ENCODE data around the gene CEL. TPM values are rescaled to one million over a fixed set of nuclear protein-coding genes. Genes with fewer than 3 reads are reported as not detected.

The CEL gene
- total RNA-seq, 6 experiments from 2014 or later, result 0.19 to 0.35 (median 0.26) TPM; not detected in 2

DNA sequence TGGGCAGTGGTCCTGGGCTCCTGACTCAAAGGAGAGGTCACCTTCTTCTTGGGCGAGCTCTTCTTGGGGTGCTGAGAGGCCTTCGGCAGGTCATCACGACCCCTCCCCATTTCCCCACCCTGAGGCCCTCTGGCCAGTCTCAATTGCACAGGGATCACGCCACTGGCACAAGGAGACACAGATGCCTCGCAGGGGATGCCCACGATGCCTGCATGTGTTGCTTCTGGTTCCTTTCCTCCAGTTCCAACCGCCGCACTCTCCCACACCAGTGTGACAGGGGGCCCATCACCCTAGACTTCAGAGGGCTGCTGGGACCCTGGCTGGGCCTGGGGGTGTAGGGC is 1.3 kb downstream of the CEL start:
- TF ChIP-seq POLR2A (IDR thresholded peaks at IDR 0.05), result no peak
- TF ChIP-seq, protein P1, sequence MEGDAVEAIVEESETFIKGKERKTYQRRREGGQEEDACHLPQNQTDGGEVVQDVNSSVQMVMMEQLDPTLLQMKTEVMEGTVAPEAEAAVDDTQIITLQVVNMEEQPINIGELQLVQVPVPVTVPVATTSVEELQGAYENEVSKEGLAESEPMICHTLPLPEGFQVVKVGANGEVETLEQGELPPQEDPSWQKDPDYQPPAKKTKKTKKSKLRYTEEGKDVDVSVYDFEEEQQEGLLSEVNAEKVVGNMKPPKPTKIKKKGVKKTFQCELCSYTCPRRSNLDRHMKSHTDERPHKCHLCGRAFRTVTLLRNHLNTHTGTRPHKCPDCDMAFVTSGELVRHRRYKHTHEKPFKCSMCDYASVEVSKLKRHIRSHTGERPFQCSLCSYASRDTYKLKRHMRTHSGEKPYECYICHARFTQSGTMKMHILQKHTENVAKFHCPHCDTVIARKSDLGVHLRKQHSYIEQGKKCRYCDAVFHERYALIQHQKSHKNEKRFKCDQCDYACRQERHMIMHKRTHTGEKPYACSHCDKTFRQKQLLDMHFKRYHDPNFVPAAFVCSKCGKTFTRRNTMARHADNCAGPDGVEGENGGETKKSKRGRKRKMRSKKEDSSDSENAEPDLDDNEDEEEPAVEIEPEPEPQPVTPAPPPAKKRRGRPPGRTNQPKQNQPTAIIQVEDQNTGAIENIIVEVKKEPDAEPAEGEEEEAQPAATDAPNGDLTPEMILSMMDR (IDR thresholded peaks at IDR 0.05), result no peak
- no peak overlapping the region for H3K4me3 ChIP-seq
- H3K36me3 ChIP-seq, result no peaks in the 10 kb centered on the region
- no peaks in the 10 kb centered on the region for H3K9me3 ChIP-seq
- 71% methylated on average over 4 of the region's 8 CpGs for WGBS (ENCODE audit: insufficient coverage, low coverage, low lambda C conversion rate, missing lambda C conversion rate)
- DNase-seq (no peak), ATAC-seq (no peak)
- H3K4me1 ChIP-seq, result no peaks in the 10 kb centered on the region
- H3K27ac ChIP-seq, result no peak overlapping the region
- intact Hi-C loops (cut with DNase I), result no loop called here
- H3K27me3 ChIP-seq, result no peaks in the 10 kb centered on the region

DNA sequence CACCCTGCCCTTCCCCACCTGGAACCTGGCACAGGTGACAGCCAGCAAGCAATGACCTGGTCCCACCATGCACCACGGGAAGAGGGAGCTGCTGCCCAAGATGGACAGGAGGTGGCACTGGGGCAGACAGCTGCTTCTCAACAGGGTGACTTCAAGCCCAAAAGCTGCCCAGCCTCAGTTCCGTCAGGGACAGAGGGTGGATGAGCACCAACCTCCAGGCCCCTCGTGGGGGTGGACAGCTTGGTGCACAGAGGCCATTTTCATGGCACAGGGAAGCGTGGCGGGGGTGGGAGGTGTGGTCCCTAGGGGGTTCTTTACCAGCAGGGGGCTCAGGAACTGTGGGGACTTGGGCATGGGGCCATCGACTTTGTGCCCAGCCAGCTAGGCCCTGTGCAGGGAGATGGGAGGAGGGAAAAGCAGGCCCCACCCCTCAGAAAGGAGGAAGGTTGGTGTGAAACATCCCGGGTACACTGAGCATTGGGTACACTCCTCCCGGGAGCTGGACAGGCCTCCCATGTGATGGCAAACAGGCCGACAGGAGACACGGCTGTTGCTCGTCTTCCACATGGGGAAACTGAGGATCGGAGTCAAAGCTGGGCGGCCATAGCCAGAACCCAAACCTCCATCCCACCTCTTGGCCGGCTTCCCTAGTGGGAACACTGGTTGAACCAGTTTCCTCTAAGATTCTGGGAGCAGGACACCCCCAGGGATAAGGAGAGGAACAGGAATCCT is 1.9 kb downstream of the CEL start:
- no peak overlapping the region for H3K27ac ChIP-seq
- DNase-seq, result peak in 1 of 3 donors; percentile 48
- ATAC-seq, result no peak
- no peak overlapping the region for H3K4me3 ChIP-seq
- no peaks in the 10 kb centered on the region for H3K4me1 ChIP-seq
- H3K27me3 ChIP-seq, result no peaks in the 10 kb centered on the region
- H3K9me3 ChIP-seq, result no peaks in the 10 kb centered on the region
- no peaks in the 10 kb centered on the region for H3K36me3 ChIP-seq
- intact Hi-C loops (cut with DNase I), result no loop called here
- TF ChIP-seq, protein P1 (IDR thresholded peaks at IDR 0.05), result no peak
- no peak for TF ChIP-seq POLR2A (IDR thresholded peaks at IDR 0.05)
- 93% methylated on average over 3 of the region's 14 CpGs for WGBS (ENCODE audit: insufficient coverage, low coverage, low lambda C conversion rate, missing lambda C conversion rate)

DNA sequence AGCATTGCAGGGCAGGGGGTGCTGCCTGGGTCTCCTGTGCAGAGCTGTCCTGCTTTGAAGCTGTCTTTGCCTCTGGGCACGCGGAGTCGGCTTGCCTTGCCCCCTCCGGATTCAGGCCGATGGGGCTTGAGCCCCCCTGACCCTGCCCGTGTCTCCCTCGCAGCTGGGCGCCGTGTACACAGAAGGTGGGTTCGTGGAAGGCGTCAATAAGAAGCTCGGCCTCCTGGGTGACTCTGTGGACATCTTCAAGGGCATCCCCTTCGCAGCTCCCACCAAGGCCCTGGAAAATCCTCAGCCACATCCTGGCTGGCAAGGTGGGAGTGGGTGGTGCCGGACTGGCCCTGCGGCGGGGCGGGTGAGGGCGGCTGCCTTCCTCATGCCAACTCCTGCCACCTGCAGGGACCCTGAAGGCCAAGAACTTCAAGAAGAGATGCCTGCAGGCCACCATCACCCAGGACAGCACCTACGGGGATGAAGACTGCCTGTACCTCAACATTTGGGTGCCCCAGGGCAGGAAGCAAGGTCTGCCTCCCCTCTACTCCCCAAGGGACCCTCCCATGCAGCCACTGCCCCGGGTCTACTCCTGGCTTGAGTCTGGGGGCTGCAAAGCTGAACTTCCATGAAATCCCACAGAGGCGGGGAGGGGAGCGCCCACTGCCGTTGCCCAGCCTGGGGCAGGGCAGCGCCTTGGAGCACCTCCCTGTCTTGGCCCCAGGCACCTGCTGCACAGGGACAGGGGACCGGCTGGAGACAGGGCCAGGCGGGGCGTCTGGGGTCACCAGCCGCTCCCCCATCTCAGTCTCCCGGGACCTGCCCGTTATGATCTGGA is 2.7 kb downstream of the CEL start:
- 100% methylated on average over 3 of the region's 30 CpGs for WGBS (ENCODE audit: insufficient coverage, low coverage, low lambda C conversion rate, missing lambda C conversion rate)
- ATAC-seq, result no peak
- H3K4me1 ChIP-seq, result no peaks in the 10 kb centered on the region
- no peaks in the 10 kb centered on the region for H3K36me3 ChIP-seq
- H3K27ac ChIP-seq, result no peak overlapping the region
- intact Hi-C loops (cut with DNase I), result no loop called here
- H3K9me3 ChIP-seq, result no peaks in the 10 kb centered on the region
- no peaks in the 10 kb centered on the region for H3K27me3 ChIP-seq
- peak in 1 of 3 donors; percentile 36 for DNase-seq
- no peak overlapping the region for H3K4me3 ChIP-seq
- TF ChIP-seq POLR2A (IDR thresholded peaks at IDR 0.05), result no peak
- TF ChIP-seq, protein P1 (IDR thresholded peaks at IDR 0.05), result no peak

DNA sequence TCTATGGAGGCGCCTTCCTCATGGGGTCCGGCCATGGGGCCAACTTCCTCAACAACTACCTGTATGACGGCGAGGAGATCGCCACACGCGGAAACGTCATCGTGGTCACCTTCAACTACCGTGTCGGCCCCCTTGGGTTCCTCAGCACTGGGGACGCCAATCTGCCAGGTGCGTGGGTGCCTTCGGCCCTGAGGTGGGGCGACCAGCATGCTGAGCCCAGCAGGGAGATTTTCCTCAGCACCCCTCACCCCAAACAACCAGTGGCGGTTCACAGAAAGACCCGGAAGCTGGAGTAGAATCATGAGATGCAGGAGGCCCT is 3.2 kb downstream of the CEL start:
- intact Hi-C loops (cut with DNase I), result no loop called here
- no peak overlapping the region for H3K4me3 ChIP-seq
- no peak overlapping the region for H3K27ac ChIP-seq
- H3K36me3 ChIP-seq, result no peaks in the 10 kb centered on the region
- ATAC-seq (no peak), DNase-seq (no peak)
- no peaks in the 10 kb centered on the region for H3K27me3 ChIP-seq
- TF ChIP-seq, protein P1 (IDR thresholded peaks at IDR 0.05), result no peak
- TF ChIP-seq POLR2A (IDR thresholded peaks at IDR 0.05), result no peak
- no peaks in the 10 kb centered on the region for H3K4me1 ChIP-seq
- no peaks in the 10 kb centered on the region for H3K9me3 ChIP-seq
- WGBS (ENCODE audit: insufficient coverage, low coverage, low lambda C conversion rate, missing lambda C conversion rate), result no CpG with 5 or more reads among the region's 17 CpGs
